Amniotic stem cell (primary cell): Measurements from ENCODE around the gene OSBPL8.

Experiments used
- DNase-seq: peaks from one replicate; lab custom pipeline; 2025; lab: John Stamatoyannopoulos, UW

The OSBPL8 gene

GRCh38 chr12:76303365-76303764 is 256.2 kb downstream of the OSBPL8 start:
- DNase-seq: no peak
